SU-DHL-6 (cell line): ENCODE measurements around the gene CUL9.

ENCODE experiments used
- EZH2phosphoT487 ChIP-seq: fragments of 200-600 bp; sonication (generic), shearing (Covaris generic); conservative IDR thresholded peaks from 2 replicates; pipeline ENCODE4 v1.6.1; 2018; ENCODE audit warnings: mild to moderate bottlenecking, antibody characterized with exemption, low read length, moderate library complexity, mixed read lengths
- TF ChIP-seq, protein P1 (sequence below): fragments of 200-600 bp; sonication (generic); IDR thresholded peaks from one replicate; pipeline ENCODE4 v1.5.1; 2017; ENCODE audit warnings: antibody characterized with exemption, mild to moderate bottlenecking, low read length, moderate library complexity; ENCODE audit not compliant: insufficient read depth, poor library complexity, severe bottlenecking

DNA sequence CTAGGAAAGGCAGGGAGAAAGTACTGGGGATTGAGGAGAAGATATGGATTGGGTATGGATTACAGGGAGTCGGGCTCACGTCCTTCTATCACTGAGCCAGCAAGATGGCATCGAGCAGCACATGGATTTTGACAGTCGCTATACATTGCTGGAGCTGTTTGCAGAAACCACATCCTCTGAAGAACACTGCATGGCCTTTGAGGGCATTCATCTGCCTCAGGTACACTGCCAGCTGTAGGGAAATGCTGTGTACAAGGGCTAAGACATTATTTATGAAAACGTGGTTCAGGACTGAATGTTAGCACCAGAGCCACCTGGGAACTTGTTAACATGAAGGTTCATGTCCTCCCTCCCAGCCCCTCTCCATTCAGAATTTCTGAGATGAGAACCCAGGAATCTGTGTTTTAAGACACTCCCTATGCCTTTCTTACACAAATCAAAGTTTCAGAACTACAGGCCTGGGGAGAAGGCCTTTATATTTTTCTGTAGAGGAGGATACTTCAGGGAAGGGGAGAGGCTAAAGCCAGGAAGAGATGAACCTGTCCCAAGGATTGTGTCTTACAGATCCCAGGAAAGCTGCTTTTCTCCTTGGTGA is 3.5 kb downstream of the CUL9 start:
- TF ChIP-seq, protein P1, sequence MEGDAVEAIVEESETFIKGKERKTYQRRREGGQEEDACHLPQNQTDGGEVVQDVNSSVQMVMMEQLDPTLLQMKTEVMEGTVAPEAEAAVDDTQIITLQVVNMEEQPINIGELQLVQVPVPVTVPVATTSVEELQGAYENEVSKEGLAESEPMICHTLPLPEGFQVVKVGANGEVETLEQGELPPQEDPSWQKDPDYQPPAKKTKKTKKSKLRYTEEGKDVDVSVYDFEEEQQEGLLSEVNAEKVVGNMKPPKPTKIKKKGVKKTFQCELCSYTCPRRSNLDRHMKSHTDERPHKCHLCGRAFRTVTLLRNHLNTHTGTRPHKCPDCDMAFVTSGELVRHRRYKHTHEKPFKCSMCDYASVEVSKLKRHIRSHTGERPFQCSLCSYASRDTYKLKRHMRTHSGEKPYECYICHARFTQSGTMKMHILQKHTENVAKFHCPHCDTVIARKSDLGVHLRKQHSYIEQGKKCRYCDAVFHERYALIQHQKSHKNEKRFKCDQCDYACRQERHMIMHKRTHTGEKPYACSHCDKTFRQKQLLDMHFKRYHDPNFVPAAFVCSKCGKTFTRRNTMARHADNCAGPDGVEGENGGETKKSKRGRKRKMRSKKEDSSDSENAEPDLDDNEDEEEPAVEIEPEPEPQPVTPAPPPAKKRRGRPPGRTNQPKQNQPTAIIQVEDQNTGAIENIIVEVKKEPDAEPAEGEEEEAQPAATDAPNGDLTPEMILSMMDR, result no peak
- TF ChIP-seq EZH2phosphoT487, result no peak
